ENCODE data around the gene PPFIA1. TPM values are rescaled to one million over a fixed set of nuclear protein-coding genes. Genes with fewer than 3 reads are reported as not detected.
"Not testable (repeated sequence)": the region's sequence is repeated elsewhere in the genome, so short reads cannot be mapped to it uniquely, and the experiment has no call there.

The PPFIA1 gene
- total and polyA plus RNA-seq, 11 donors, result 15.8 to 53.1 (median 39.1) TPM

- no peaks in the 10 kb centered on the region for H3K9me3 ChIP-seq
- no peak overlapping the region for H3K27ac ChIP-seq
- H3K36me3 ChIP-seq, result no peaks in the 10 kb centered on the region
- ATAC-seq (no peak), DNase-seq (no peak)
- intact Hi-C loops (cut with DNase I), result no loop called here
- peaks cover 0 to 6% (median 0%) of the 10 kb centered on the region in 9 donors for H3K27me3 ChIP-seq
- no peak overlapping the region for H3K4me3 ChIP-seq
- TF ChIP-seq, protein P1, sequence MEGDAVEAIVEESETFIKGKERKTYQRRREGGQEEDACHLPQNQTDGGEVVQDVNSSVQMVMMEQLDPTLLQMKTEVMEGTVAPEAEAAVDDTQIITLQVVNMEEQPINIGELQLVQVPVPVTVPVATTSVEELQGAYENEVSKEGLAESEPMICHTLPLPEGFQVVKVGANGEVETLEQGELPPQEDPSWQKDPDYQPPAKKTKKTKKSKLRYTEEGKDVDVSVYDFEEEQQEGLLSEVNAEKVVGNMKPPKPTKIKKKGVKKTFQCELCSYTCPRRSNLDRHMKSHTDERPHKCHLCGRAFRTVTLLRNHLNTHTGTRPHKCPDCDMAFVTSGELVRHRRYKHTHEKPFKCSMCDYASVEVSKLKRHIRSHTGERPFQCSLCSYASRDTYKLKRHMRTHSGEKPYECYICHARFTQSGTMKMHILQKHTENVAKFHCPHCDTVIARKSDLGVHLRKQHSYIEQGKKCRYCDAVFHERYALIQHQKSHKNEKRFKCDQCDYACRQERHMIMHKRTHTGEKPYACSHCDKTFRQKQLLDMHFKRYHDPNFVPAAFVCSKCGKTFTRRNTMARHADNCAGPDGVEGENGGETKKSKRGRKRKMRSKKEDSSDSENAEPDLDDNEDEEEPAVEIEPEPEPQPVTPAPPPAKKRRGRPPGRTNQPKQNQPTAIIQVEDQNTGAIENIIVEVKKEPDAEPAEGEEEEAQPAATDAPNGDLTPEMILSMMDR (IDR thresholded peaks at IDR 0.05), result no peak
- TF ChIP-seq POLR2A (IDR thresholded peaks at IDR 0.05), result no peak
- peaks cover 0 to 3% (median 0%) of the 10 kb centered on the region in 12 donors for H3K4me1 ChIP-seq
- WGBS, 4 donors, result 67 to 79% (median 71%) methylated on average over 13 to 15 of the region's 16 CpGs
Measured at GRCh38 chr11:70250876-70251658, 19.4 kb upstream of the PPFIA1 start.

DNA sequence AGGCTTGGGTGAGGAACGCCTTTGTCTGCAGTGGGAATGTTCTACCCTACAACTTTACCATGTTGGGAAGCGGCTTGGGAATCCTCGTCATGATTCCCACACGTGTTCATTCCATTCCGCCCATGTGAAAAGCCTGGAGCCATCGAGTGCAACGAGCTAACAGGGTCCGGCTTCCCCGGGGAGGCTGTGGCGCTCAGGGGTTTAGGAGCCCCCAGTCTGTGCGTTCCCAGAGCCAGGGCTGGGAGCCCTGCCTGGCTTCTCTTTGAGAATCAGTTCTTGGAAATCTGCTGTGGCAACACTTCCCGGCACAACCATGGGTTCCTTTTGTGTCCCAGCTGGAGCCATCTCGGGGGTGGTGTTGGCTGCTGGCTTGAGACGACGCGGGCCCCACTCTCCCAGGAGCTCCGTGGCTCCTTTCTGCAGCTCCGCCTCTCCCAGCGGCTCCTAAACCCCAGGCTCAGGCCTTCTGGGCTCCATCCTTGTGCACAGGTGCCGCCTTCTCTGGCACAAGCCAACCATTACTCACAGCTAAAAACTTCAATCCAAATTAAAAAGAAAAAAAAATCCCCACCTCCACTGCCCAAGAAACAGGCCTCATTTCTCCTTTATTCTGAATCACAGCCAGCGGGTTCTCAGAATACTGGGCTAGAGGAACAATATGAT is 18.7 kb upstream of the PPFIA1 start:
- Histone ChIP-seq H3K27ac (no peak overlapping the region), H3K9me3 (no peaks in the 10 kb centered on the region), H3K4me1 (peaks cover 0 to 3% (median 0%) of the 10 kb centered on the region in 12 donors), H3K36me3 (no peaks in the 10 kb centered on the region), H3K27me3 (peaks cover 0 to 6% (median 0%) of the 10 kb centered on the region in 9 donors), H3K4me3 (no peak overlapping the region)
- TF ChIP-seq POLR2A (IDR thresholded peaks at IDR 0.05), result no peak
- TF ChIP-seq, protein P1 (IDR thresholded peaks at IDR 0.05), result no peak
- intact Hi-C loops (cut with DNase I), result no loop called here
- no peak for DNase-seq
- ATAC-seq, result peak in 2 of 4 donors; percentile 20 to 30
- 72 to 79% (median 78%) methylated on average over 16 to 21 of the region's 21 CpGs for WGBS, 4 donors

GRCh38 chr11:70252844-70253243 is 17.6 kb upstream of the PPFIA1 start:
- H3K27ac ChIP-seq, result no peak overlapping the region
- no peak overlapping the region for H3K4me3 ChIP-seq
- H3K27me3 ChIP-seq, result peaks cover 0 to 6% (median 0%) of the 10 kb centered on the region in 9 donors
- TF ChIP-seq, protein P1 (IDR thresholded peaks at IDR 0.05), result no peak
- peaks cover 0 to 3% (median 0%) of the 10 kb centered on the region in 12 donors for H3K4me1 ChIP-seq
- H3K9me3 ChIP-seq, result no peaks in the 10 kb centered on the region
- intact Hi-C loops (cut with DNase I), result no loop called here
- ATAC-seq, result no peak
- WGBS, 4 donors, result 92 to 96% (median 94%) methylated on average over 12 of the region's 12 CpGs
- no peak for DNase-seq
- H3K36me3 ChIP-seq, result no peaks in the 10 kb centered on the region

- H3K27ac ChIP-seq, result no peak overlapping the region
- H3K27me3 ChIP-seq, result peaks cover 0 to 6% (median 0%) of the 10 kb centered on the region in 9 donors
- intact Hi-C loops (cut with DNase I), result no loop called here
- peaks cover 0 to 3% (median 0%) of the 10 kb centered on the region in 12 donors for H3K4me1 ChIP-seq
- WGBS, 4 donors, result 69 to 75% (median 72%) methylated on average over 12 of the region's 12 CpGs
- no peak for ATAC-seq
- H3K9me3 ChIP-seq, result no peaks in the 10 kb centered on the region
- TF ChIP-seq POLR2A (IDR thresholded peaks at IDR 0.05), result no peak
- TF ChIP-seq, protein P1 (IDR thresholded peaks at IDR 0.05), result no peak
- no peak overlapping the region for H3K4me3 ChIP-seq
- no peaks in the 10 kb centered on the region for H3K36me3 ChIP-seq
- DNase-seq, result no peak
Measured at GRCh38 chr11:70255477-70256116, 14.9 kb upstream of the PPFIA1 start.

DNA sequence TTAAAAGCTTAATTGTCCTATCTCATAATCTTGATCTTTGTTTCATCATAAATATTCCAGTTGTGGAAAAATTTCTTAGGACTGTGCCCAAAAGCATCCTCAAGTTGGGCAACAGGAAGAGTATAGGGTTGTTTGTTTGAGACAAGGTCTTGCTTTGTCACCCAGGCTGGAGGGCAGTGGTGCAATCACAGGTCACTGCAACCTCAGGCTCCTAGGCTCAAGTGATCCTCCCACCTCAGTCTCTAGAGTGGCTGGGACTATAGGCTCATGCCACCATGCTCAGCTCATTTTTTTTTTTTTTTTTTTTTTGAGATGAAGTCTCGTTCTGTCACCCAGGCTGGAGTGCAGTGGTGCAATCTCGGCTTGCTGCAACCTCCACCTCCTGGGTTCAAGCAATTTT is 11.4 kb upstream of the PPFIA1 start:
- intact Hi-C loops (cut with DNase I); H3K36me3 ChIP-seq; DNase-seq; H3K27ac ChIP-seq; ATAC-seq; H3K4me3 ChIP-seq; H3K27me3 ChIP-seq; H3K9me3 ChIP-seq; H3K4me1 ChIP-seq: not testable (repeated sequence)
- WGBS, 4 donors, result 86 to 96% (median 92%) methylated on average over 2 of the region's 2 CpGs
